Adrenal gland (tissue), 5 donors: Measurements from ENCODE around the gene LZTR1.

Experiments used
- POLR2A ChIP-seq, 2 donors: fragments of 450-650 bp; IDR thresholded peaks; one replicate each; pipeline ENCODE4 v1.6.1; 2017; ENCODE audit warnings: antibody characterized with exemption in 2 of 2, mild to moderate bottlenecking in 2 of 2, moderate library complexity in 1 of 2
- TF ChIP-seq, protein P1 (sequence below), 6 experiments: fragments of 450-650 bp in 4 of 6; fragments of 200-600 bp in 2 of 6; sonication (generic) in 1 of 6; IDR thresholded peaks; 1 replicate in 5 of 6; 2 replicates in 1 of 6; pipeline versions ENCODE4 v1.5.1 to v1.8.0; 2016 to 2021; ENCODE audit warnings: antibody characterized with exemption in 6 of 6, mild to moderate bottlenecking in 2 of 6, moderate library complexity in 1 of 6
- donor health status: DM: no; HTN: no; CAD: no.

DNA sequence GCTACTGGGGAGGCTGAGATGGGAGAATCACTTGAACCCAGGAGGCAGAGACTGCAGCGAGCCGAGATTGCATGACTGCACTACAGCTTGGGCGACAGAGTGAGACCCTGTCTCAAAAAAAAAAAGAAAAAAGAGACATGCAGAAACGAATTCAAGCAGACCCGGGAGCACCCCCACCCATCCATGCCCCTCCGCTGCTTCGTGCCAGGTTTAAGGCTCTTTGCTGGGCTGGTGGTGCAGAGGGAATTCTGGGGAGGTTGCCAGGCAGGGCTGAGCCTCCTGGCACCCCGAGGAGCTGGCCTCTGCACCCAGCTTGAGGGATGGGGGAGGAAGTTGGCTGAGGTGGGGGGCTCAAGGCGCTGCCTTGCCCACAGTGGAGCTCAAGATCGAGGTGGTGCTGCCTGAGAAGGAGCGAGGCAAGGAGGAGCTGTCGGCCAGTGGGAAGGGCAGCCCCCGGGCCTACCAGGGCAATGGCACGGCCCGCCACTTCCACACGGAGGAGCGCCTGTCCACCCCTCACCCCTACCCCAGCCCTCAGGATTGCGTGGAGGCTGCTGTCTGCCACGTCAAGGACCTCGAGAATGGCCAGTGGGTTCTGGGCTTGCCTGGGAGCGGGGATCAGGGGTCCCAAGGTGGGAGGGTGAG, 9.0 kb upstream of the LZTR1 start:
- TF ChIP-seq, protein P1, sequence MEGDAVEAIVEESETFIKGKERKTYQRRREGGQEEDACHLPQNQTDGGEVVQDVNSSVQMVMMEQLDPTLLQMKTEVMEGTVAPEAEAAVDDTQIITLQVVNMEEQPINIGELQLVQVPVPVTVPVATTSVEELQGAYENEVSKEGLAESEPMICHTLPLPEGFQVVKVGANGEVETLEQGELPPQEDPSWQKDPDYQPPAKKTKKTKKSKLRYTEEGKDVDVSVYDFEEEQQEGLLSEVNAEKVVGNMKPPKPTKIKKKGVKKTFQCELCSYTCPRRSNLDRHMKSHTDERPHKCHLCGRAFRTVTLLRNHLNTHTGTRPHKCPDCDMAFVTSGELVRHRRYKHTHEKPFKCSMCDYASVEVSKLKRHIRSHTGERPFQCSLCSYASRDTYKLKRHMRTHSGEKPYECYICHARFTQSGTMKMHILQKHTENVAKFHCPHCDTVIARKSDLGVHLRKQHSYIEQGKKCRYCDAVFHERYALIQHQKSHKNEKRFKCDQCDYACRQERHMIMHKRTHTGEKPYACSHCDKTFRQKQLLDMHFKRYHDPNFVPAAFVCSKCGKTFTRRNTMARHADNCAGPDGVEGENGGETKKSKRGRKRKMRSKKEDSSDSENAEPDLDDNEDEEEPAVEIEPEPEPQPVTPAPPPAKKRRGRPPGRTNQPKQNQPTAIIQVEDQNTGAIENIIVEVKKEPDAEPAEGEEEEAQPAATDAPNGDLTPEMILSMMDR (IDR thresholded peaks at IDR 0.05), result no peak
- TF ChIP-seq POLR2A (IDR thresholded peaks at IDR 0.05), result no peak
